K562 (cell line): Measurements from ENCODE around the gene BMP2K. TPM values are rescaled to one million over a fixed set of nuclear protein-coding genes. Genes with fewer than 3 reads are reported as not detected.

Source experiments
- ARNT ChIP-seq, 2 experiments: fragments of 450-650 bp; IDR thresholded peaks; 2 replicates each; pipeline ENCODE4 v1.6.1; 2016; ENCODE audit warnings: mild to moderate bottlenecking in 1 of 2
- BDP1 ChIP-seq: IDR thresholded peaks from 3 replicates; pipeline ENCODE4 v1.6.1; 2011; ENCODE audit not compliant: insufficient read length, insufficient read depth
- BMI1 ChIP-seq: fragments of 150-350 bp; IDR thresholded peaks from 2 replicates; pipeline ENCODE4 v1.6.1; 2014; ENCODE audit warnings: low read length
- BRF2 ChIP-seq: IDR thresholded peaks from 3 replicates; pipeline ENCODE4 v1.6.1; 2011; ENCODE audit warnings: borderline replicate concordance, mild to moderate bottlenecking; ENCODE audit not compliant: insufficient read length, insufficient read depth
- CHAMP1 ChIP-seq: fragments of 450-650 bp; IDR thresholded peaks from 2 replicates; pipeline ENCODE4 v1.6.1; 2016; ENCODE audit warnings: mild to moderate bottlenecking
- COPS2 ChIP-seq: fragments of 450-650 bp; conservative IDR thresholded peaks from 2 replicates; pipeline ENCODE4 v1.6.1; 2016; ENCODE audit warnings: mild to moderate bottlenecking, moderate library complexity
- DPF2 ChIP-seq: fragments of 450-650 bp; IDR thresholded peaks from 2 replicates; pipeline ENCODE4 v1.6.1; 2016
- HMBOX1 ChIP-seq: sonication (generic); IDR thresholded peaks from 2 replicates; pipeline ENCODE4 v1.6.1; 2016
- MYBL2 ChIP-seq, 2 experiments: fragments of 450-650 bp in 1 of 2; sonication (generic) in 1 of 2; formaldehyde crosslinking in 1 of 2; IDR thresholded peaks; 2 replicates each; pipeline versions ENCODE4 v1.6.1 to v1.8.1; 2017 to 2022; ENCODE audit warnings: borderline replicate concordance in 1 of 2, inconsistent platforms in 1 of 2, low read depth in 1 of 2, mild to moderate bottlenecking in 1 of 2, missing genetic modification reagents in 1 of 2, moderate library complexity in 1 of 2
- PHB ChIP-seq: fragments of 250-450 bp; sonication (Bioruptor Pico); IDR thresholded peaks from 2 replicates; pipeline ENCODE4 v1.5.0; 2021
- PKNOX1 ChIP-seq: fragments of 450-650 bp; IDR thresholded peaks from 2 replicates; pipeline ENCODE4 v1.6.1; 2016
- POLR3A ChIP-seq: IDR thresholded peaks from 2 replicates; pipeline ENCODE4 v1.6.1; 2011; ENCODE audit warnings: borderline replicate concordance, mild to moderate bottlenecking, moderate library complexity; ENCODE audit not compliant: insufficient read length, insufficient read depth; ENCODE audit errors: extremely low read depth
- PURB ChIP-seq: sonication (generic); formaldehyde crosslinking; IDR thresholded peaks from 2 replicates; pipeline ENCODE4 v1.9.0; 2021; ENCODE audit warnings: low read depth, mild to moderate bottlenecking, missing genetic modification reagents
- SMARCA5 ChIP-seq: fragments of 450-650 bp; IDR thresholded peaks from 2 replicates; pipeline ENCODE4 v1.6.1; 2016
- SNRNP70 ChIP-seq: fragments of 200-400 bp; formaldehyde crosslinking; optimal IDR thresholded peaks from 2 replicates; pipeline ENCODE3; 2017; ENCODE audit warnings: low read depth, low read length
- TAL1 ChIP-seq: fragments of 450-650 bp; IDR thresholded peaks from 2 replicates; pipeline ENCODE4 v1.6.1; 2016; ENCODE audit warnings: mild to moderate bottlenecking
- TCF3 ChIP-seq: sonication (generic); formaldehyde crosslinking; IDR thresholded peaks from 2 replicates; pipeline ENCODE4 v1.4.0; 2020; ENCODE audit warnings: mild to moderate bottlenecking, missing genetic modification reagents
- TFAM ChIP-seq: fragments of 250-450 bp; sonication (Bioruptor Pico); conservative IDR thresholded peaks from 2 replicates; pipeline ENCODE4 v1.5.0; 2021; ENCODE audit warnings: mild to moderate bottlenecking, moderate library complexity
- THRA ChIP-seq: fragments of 450-650 bp; IDR thresholded peaks from 2 replicates; pipeline ENCODE4 v1.6.1; 2017; ENCODE audit warnings: mild to moderate bottlenecking, moderate library complexity
- ZNF311 ChIP-seq: fragments of 250-450 bp; sonication (Bioruptor Pico); IDR thresholded peaks from 2 replicates; pipeline ENCODE4 v1.4.0; 2020; ENCODE audit warnings: mild to moderate bottlenecking, moderate library complexity
- ZNF584 ChIP-seq: fragments of 200-800 bp; sonication (Bioruptor generic); IDR thresholded peaks from 2 replicates; pipeline ENCODE4 v1.6.1; 2016; ENCODE audit warnings: low read depth, mild to moderate bottlenecking, missing genetic modification characterization, missing compliant biosample characterization
- ZNF589 ChIP-seq: fragments of 200-800 bp; sonication (Bioruptor generic); IDR thresholded peaks from 2 replicates; pipeline ENCODE4 v1.6.1; 2016; ENCODE audit warnings: low read depth, missing genetic modification characterization, missing compliant biosample characterization
- ZNF764 ChIP-seq: fragments of 250-450 bp; sonication (Bioruptor Pico); IDR thresholded peaks from 2 replicates; pipeline ENCODE4 v1.4.0; 2020; ENCODE audit warnings: low read depth, mild to moderate bottlenecking, moderate library complexity
- polyA plus RNA-seq, 8 experiments: library from polyadenylated mRNA; depleted of rRNA in 4 of 8; stranded (reverse) in 5 of 8; unstranded in 3 of 8; fragments of >200 nt; fragmentation: Nextera tagmentation in 2 of 8; fragmentation: Illumina TruSeq in 1 of 8; extraction: Ambion mirVana in 2 of 8; extraction: Trizol in 1 of 8; gene quantifications; 2 replicates each; pipeline versions ENCODE4 v1.2.1 to v1.2.3, GENCODE V29; 2011 to 2014; ENCODE audit warnings: inconsistent platforms in 1 of 8, missing spikeins in 1 of 8
- total RNA-seq, 7 experiments: library from RNA; depleted of rRNA in 6 of 7; stranded (reverse); fragments of >200 nt in 6 of 7; fragmentation: Illumina TruSeq in 2 of 7; extraction: Trizol in 2 of 7; gene quantifications; 2 replicates each; pipeline versions ENCODE4 v1.2.1 to v1.2.3, GENCODE V29; 2011 to 2021; ENCODE audit warnings: low replicate concordance in 1 of 7

BMP2K gene
- total and polyA plus RNA-seq, 9 of the 15 experiments (the other 6 are each of a cell fraction or from before 2014, with no cell fraction given), result 17.0 to 217 (median 104) TPM

GRCh38 chr4:78734441-78735162, 41.5 kb upstream of the BMP2K start (continued):
- TF ChIP-seq TCF3 (CRISPR knock-in tag), result peak; percentile 46
- no peak for TF ChIP-seq POLR3A
- no peak for TF ChIP-seq PURB (CRISPR knock-in tag)
- TF ChIP-seq ZNF584 (CRISPR knock-in tag), result 0 out of 2 replicates have a peak, but pooled peaks have one; percentile 18
- no peak for TF ChIP-seq DPF2
- TF ChIP-seq SNRNP70, result no peak
- TF ChIP-seq ZNF311 (CRISPR knock-in tag), result no peak
- no peak for TF ChIP-seq BRF2
- TF ChIP-seq BMI1, result no peak
- TF ChIP-seq THRA, result no peak
- TF ChIP-seq ZNF764, result no peak
- TF ChIP-seq COPS2, result no peak
- TF ChIP-seq BDP1, result no peak
- TF ChIP-seq PHB (CRISPR knock-in tag), result no peak
- peak; percentile 90 for TF ChIP-seq HMBOX1
- no peak for TF ChIP-seq TFAM (CRISPR knock-in tag)
- TF ChIP-seq PKNOX1, result 0 out of 2 replicates have a peak, but pooled peaks have one; percentile 19
- no peak for TF ChIP-seq ZNF589 (CRISPR knock-in tag)
- no peak for TF ChIP-seq TAL1
- no peak for TF ChIP-seq ARNT (IDR thresholded peaks at IDR 0.05)
- no peak for TF ChIP-seq MYBL2 (IDR thresholded peaks at IDR 0.05; ENCODE audit: low read depth)
- no peak for TF ChIP-seq MYBL2 (CRISPR knock-in tag; IDR thresholded peaks at IDR 0.05; ENCODE audit: borderline replicate concordance)
- no peak for TF ChIP-seq CHAMP1
- no peak for TF ChIP-seq SMARCA5
